HG03066 (cell line): ENCODE measurements around the gene CD14.
"Not testable (repeated sequence)": the region's sequence is repeated elsewhere in the genome, so short reads cannot be mapped to it uniquely, and the experiment has no call there.

Experiments used
- ATAC-seq: cut with Tn5 transposase; IDR thresholded peaks from one replicate; pipeline ENCODE4 v1.9.1; 2021; ENCODE audit warnings: low read depth; ENCODE audit not compliant: unreplicated experiment

The CD14 gene

DNA sequence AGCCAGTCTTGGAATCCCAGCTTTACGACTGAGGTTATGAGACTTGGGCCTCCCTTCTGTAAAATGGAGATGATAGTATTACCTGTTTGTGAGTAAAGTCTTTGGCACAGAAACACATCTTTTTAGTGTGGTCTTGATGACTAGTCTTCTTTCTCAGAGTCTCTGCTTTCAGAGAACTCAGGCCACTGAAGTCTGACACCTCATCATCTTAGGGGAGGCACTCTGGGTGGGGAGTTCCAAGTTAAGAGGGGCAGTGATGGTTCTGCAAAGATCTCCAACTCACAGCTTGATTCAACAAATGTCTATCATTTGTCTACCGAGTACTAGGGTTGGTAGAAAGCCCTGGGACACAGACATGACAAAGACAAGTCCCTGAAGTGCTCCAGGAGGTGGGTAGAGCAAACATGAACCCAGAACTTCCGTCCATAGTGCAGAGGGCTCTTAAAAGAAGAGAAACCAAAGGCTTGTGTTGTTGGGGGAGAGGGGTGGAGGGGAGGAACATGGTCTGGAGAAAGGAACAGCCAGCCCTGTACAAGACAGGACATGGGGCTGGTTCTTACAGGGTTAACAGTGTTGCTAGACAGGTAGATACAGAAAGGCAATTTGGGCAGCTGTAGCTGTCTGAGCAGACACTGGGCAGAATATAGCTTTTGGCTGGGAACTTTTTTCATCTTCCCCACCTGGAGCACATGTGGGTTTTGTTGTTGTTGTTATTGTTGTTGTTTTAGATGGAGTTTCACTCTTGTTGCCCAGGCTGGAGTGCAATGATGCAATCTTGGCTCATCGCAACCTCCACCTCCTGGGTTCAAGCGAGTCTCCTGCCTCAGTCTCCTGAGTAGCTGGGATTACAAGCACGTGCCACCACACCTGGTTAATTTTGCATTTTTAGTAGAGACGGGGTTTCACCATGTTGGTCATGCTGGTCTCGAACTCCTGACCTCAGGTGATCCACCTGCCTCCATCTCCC lies 2.6 kb upstream of the CD14 start:
- ATAC-seq = no peak

DNA sequence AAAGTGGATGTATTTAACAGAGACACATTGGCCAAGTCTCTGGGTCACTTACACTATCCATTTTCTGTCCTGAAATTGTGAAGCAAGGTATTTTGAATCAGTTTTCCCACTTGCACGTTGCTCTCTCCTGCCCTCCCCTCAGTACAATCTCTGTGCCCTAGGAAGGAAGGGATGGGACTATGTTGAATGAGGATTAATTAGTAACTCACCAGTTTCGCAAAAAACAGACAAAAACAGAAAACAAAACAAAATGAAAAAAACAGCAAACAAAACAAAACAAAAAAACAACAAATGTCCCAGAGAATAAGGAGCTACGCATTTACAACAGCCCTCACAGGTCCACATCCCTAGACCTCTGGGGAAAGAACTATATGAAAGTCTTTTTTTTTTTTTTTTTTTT lies 1.1 kb upstream of the CD14 start:
- no peak for ATAC-seq

DNA sequence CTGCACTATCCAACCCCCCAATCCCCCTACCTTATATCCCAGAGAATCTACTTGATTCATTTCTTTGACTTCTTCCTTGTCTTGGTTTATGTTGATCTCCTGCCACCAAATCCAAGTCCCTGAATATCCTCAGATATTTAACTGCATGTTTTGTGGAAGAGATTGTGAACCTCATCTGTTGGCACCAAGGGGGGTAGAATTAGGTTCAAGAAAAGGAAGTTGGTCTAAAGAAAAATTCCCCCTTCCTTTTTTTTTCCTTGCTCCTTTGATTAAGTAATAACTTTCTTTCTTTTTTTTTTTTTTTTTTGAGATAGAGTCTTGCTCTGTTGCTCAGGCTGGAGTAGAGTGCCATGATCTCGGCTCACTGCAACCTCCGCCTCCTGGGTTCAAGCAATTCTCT lies 526 bp upstream of the CD14 start:
- no peak for ATAC-seq

DNA sequence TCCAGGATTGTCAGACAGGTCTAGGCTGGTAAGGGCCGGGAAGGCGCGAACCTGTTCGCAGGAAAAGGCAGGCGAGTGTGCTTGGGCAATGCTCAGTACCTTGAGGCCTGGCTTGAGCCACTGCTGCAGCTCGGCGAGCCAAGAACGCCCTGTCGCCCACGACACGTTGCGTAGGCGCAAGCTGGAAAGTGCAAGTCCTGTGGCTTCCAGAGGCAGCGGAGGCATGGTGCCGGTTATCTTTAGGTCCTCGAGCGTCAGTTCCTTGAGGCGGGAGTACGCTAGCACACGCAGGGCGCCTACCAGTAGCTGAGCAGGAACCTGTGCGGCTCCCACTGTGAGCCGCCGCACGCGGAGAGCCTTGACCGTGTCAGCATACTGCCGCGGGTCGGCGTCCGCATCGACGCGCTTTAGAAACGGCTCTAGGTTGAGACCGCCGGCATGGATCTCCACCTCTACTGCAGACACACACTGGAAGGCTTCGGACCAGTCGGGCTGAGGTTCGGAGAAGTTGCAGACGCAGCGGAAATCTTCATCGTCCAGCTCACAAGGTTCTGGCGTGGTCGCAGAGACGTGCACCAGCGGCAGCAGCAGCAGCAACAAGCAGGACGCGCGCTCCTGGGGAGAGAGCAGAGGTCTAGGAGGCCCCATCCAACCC lies 482 bp downstream of the CD14 start:
- ATAC-seq = peak; percentile 60

DNA sequence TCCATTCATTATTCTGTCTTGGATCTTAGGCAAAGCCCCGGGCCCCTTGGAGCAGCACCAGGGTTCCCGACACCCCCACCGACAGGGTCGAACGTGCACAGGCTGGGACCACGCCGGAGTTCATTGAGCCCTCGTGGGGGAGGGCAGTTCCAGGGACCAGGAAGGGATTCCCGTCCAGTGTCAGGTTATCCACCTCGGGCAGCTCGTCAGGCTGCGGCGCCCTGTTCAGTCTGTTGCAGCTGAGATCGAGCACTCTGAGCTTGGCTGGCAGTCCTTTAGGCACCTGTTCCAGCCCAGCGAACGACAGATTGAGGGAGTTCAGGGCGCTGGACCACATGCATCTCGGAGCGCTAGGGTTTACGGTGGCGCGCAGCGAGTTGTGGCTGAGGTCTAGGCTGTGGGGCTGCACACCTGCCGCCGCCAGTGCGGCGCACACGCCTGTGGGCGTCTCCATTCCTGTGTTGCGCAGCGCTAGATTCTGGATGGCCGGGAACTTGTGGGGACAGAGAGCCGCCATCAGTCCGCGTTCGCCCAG lies 1.1 kb downstream of the CD14 start:
- peak; percentile 40 for ATAC-seq

DNA sequence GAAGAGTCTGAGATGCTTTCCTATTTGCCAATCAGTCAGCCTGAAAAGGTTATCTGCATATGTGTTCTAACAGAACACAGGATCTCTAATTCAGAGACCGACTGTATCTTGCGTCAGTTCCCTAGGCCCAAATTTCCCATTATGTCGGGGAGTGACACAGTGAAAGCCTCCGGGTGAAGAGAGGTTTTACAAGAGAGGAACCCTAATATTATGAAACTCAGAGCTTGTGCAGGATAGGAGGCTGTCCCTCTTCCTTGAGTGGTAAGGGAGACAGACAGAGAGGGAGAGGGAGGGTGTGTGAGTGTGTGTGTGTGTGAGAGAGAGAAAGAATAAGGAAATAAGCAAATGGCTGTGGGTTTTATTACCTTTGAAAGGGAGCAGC lies 1.9 kb downstream of the CD14 start:
- no peak for ATAC-seq

DNA sequence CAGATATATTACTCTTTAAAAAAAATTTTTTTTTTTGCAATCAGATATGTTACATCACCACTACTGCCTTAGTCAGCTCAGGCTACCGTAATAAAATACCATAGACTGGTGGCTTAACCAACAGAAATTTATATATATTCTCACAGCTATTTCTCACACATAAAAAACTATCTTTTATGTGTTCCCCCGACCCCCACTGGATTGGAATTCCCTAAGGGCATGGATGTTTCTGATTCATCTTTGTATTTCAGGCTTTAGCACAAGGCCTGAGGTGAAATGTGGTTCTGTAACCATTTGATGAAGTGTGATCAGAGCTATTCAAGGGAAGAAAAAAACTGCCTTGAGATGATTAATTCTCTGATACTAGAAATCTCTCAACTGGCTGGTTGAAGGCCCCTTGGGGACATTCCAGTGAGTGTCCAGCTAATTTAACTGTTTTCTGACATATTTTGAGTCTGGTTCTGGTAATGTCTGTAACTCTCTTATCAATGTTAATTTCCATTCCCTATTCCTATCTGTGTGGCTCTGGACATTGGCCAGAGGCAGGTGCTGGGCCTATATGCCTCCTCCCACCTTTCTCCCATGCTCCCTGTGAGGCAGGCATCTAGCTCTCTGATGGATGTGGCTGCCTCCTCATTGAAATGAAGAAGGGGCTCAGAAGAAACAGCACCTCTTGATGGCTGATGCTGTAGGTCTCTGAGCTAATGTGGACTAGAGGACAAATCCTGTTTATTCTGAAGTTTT lies 2.5 kb downstream of the CD14 start:
- no peak for ATAC-seq

DNA sequence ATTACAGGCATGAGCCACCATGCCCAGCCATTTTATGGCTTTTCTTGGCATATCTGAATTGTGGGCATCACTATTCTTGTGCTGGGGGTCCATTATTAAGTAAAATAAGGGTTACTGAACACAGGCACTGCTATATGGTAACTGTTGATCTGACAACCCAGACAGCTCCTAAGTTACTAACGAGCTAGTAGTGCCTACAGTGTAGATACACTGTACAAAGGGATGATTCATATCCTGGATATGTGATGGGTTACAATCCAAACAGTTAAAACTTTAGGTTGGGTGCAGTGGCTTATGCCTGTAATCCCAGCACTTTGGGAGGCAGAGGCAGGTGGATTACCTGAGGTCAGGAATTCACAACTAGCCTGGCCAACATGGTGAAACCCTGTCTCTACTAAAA lies 4.3 kb downstream of the CD14 start:
- no peak for ATAC-seq

DNA sequence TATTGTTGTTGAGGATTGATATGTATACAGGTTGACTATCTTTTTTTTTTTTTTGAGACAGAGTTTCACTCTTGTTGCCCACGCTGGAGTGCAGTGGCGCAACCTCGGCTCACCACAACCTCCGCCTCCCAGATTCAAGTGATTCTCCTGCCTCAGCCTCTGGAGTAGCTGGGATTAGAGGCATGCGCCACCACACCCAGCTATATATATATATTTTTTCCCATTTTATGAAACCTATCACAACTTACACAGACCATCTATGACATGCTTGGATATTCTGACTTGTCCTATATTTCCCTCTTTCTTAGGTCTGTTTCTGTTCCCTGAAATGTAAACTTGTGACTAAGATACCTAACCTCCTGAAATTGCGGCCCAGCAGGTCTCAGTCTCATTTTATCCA lies 5.0 kb downstream of the CD14 start:
- ATAC-seq = no peak

DNA sequence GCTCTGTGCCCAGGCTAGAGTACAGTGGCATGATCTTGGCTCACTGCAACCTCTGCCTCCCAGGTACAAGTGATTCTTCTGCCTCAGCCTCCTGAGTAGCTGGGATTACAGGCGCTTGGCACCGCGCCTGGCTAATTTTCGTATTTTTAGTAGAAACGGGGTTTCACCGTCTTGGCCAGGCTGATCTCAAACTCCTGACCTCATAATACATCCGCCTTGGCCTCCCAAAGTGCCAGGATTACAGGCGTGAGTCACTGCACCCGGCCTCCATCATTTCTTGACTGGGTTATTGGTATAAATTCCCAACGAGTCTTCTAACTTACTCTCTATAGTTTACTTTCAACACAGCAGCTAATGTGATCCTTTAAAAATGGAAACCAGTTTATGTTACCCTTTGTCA lies 8.1 kb downstream of the CD14 start:
- ATAC-seq = not testable (repeated sequence)

DNA sequence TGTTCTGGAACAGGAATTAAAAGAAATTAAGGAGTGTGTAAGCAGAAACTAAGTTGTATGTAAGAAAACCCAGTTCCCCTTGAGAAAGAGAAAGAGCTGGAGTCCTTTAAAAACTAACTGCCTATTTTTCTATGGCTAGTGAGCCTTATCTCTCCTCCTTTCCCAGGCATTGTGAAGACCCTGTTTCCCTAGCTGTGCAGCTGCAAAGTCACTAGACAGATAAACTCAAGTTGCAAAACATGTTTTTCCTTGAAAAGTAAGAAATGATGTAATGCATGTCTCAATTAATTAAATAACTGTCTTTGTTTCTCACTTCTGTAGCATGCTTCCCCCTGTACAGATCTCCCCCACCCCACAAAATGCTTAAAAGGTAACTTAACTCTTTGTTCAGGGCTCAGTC lies 9.9 kb downstream of the CD14 start:
- not testable (repeated sequence) for ATAC-seq

DNA sequence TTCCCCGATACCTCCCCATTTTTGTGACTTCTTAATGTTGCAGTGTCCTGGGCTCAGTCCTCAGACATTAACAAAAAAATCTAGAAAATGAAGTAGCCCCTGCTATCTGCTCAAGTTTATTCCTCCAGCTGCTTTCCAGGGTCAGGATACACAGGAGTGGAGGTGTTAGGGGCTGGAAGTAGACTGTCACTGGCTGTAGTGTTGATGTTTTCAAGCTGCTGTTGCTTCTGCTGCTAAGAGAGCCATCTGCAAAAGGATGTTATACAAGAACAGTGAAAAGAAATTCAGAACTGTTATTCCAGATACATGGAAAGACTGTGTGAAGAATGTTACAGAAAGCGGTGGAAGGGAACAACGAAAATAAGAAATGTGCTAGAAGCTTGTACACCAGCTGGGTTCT lies 10.7 kb downstream of the CD14 start:
- no peak for ATAC-seq

DNA sequence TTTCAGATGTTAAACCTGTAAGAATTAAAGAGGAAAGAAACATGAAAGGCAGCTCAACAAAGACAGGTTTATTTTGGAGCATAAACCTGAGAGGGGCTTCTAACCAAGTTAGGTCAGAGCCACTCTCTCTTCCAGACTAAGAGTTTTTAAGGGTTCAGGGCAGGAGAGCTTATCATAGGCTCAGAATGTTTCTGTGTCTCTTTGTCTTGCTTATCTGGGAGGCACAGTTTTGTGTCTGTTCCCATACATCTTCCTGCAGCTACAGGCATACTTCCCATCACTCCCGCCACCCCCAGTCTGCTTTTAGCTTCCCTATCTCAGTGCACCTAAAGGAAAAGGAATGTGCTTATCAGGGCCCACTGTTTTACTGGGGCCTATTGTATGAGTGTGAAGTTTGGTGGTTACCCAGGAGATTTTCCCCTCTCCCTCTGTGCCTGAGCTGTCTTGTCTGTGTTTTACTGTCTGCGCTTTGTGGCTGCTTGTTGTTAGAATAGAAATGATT lies 21.9 kb downstream of the CD14 start:
- no peak for ATAC-seq

DNA sequence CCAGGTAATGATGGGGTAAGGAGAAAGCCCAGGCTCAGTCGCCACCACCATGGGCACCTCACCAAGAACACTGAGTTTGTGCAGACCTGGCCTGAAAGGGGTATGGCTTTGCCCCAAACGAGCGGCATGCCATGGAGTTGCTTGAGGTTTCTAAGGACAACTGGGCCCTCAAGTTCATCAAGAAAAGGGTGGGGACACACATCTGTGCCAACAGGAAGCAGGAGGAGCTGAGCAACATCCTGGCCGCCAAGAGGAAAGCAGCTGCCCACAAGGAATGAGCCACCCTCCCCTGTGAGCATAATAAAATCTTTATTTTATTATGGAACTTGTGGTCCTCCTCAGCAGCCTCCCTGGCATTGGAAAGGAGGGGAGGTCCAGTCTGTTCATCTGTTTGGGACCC lies 23.8 kb downstream of the CD14 start:
- ATAC-seq = no peak

DNA sequence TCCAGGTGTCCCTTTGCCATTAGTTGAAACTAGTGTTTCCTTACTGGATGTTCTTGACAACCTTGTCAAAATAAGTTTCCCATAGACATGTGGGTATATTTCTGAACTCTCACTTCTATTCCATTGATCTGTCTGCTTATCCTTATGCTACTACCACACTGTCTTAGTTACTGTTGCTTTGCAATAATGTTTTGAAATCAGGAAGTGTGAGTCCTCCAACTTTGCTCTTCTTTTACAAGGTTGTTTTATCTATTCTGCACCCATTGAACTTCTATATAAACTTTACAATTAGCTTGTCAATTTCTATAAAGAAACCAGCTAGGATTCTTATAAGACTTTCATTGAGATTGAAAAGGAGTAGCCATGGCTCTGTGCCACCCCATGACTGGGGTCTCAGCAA lies 24.3 kb downstream of the CD14 start:
- no peak for ATAC-seq

DNA sequence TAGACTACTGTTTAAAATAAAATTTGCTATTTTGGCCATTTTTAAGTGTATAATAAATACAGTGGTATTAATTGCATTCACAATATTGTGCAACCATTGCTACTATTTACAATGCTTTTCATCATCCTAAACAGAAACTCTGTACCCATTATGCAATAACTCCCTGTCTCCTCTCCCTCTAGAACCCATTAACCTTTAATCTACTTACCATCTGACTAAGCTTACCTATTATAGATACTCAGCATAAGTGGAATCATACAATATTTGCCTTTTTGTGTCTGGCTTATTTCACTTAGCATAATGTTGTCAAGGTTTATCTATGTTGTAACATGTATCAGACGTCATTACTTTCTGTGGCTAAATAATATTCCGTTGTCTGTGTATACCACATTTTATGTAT lies 25.9 kb downstream of the CD14 start:
- no peak for ATAC-seq

DNA sequence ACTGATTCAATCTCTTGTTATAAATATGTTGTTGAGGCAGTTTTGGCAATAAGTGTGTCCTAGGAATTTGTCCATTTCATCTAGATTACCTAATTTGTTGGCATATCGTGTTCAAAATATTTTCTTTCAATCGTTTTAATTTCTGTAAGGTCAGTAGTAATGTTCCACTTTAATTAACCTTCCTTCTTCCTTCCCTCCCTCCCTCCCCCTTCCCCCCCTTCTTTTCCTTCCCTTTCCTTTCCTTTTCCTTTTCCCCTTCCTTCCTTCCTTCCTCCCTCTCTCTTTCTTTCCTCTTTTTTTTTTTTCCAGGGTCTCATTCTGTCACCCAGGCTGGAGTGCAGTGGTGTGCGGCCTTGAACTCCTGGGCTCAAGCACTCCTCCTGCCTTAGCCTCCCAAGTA lies 27.1 kb downstream of the CD14 start:
- ATAC-seq = no peak

DNA sequence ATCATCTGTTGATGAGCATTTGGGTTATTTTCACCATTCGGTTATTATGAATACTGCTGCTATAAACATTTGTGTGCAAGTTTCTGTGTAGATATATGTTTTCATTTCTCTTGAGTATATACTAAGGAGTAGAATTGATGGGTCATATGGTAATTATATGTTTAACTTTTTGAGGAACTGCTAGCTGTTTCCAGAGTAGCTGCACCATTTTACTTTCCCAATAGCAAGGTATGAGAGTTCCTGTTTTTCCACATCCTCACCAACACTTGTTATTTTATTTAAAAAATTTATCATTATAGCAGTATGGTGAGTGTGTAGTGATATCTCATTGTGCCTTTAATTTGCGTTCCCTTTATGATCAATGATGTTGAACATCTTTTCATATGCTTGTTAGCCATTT lies 29.2 kb downstream of the CD14 start:
- ATAC-seq = no peak

DNA sequence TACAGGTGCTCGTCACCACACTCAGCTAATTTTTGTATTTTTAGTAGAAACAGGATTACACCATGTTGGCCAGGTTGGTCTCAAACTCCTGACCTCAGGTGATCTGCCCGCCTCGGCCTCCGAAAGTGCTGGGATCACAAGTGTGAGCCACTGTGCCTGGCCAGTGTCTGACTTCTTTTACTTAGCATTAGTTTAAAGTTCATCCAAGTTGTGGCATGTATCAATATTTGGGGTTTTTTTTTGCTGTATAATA lies 29.6 kb downstream of the CD14 start:
- ATAC-seq = not testable (repeated sequence)

DNA sequence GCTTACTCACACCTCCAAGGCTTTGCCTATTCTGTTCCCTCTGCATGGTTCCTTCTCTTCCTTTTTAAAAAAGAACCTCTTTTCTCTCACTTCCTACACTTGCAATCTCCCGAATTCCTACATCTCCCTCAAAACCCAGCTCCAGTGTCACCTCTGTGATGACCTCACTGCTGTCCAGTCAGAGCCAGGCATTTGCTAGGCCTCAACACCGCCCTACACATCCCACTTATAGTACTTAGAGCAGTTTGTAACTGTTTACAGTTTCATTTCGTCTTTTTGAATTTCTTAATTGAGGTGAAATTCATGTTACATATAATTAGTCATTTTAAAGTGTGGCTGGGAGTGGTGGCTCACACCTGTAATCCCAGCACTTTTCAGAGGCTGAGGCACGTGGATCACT lies 30.8 kb downstream of the CD14 start:
- ATAC-seq = no peak

DNA sequence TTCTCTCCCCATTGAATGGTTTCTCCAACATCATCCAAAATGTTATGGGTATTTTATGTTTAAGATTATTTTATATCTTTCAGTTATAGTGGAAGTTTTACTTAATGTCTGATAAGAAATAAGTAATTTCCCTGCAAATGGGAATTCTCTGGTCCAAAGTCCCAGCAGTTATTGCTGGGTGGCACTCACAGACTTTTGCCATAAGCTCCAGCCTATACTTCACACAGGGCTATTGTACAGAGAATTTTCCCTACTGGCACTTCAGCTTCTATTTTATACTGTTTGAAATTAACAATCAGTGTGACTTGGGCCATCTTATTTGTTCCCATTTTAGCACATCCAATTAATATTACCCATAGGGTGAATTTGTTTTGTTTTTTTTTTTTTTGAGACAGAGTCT lies 32.9 kb downstream of the CD14 start:
- no peak for ATAC-seq
